Lower lobe of right lung (tissue), 2 donors: ENCODE measurements around the gene ARGLU1. TPM values are rescaled to one million over a fixed set of nuclear protein-coding genes. Genes with fewer than 3 reads are reported as not detected.

Experiments
- ATAC-seq, 2 donors: fragments of 200-7000 bp; cut with Tn5 transposase; one replicate each; pipeline ENCODE4 v1.9.1; 2020 to 2022; ENCODE audit warnings: mild to moderate bottlenecking in 2 of 2, moderate library complexity in 2 of 2
- DNase-seq: peaks from one replicate; pipeline ENCODE4 v3.0.0-alpha.2; 2020
- H3K27ac ChIP-seq: fragments of 200-600 bp; one replicate; pipeline ENCODE4 v1.8.0; 2022
- H3K27me3 ChIP-seq: fragments of 200-600 bp; one replicate; pipeline ENCODE4 v1.8.0; 2022; ENCODE audit warnings: low read depth
- H3K36me3 ChIP-seq: fragments of 200-600 bp; one replicate; pipeline ENCODE4 v1.8.0; 2022; ENCODE audit warnings: mild to moderate bottlenecking
- H3K4me1 ChIP-seq: fragments of 200-600 bp; one replicate; pipeline ENCODE4 v1.8.0; 2022
- H3K4me3 ChIP-seq: fragments of 200-600 bp; one replicate; pipeline ENCODE4 v1.8.0; 2022; ENCODE audit warnings: mild to moderate bottlenecking
- H3K9me3 ChIP-seq: fragments of 200-600 bp; one replicate; pipeline ENCODE4 v1.8.0; 2022
- CTCF ChIP-seq: fragments of 200-600 bp; IDR thresholded peaks from one replicate; pipeline ENCODE4 v1.8.0; 2022; ENCODE audit warnings: antibody characterized with exemption, mild to moderate bottlenecking
- intact Hi-C: fragments of 100-400 bp; cut with DNase I; formaldehyde crosslinking; loops from one replicate; pipeline ENCODE4 v1.11.0; 2022
- total RNA-seq: library from RNA; stranded (reverse); fragmentation: NEBNext Ultra II Directional; extraction: Animal tissue kit (Norgen Biotek cat#: 25700); gene quantifications from one replicate; pipeline ENCODE4 v1.2.1, GENCODE V29; 2021
- donor health status: DM: no; HTN: yes; CAD: no; lungs with severe emphysema.

ARGLU1 gene
- total RNA-seq, 1 donor from 2014 or later = 108 TPM

- H3K36me3 ChIP-seq = peaks cover 81% of the 10 kb centered on the region
- TF ChIP-seq CTCF = no peak
- peaks cover 32% of the 10 kb centered on the region for H3K4me1 ChIP-seq
- no peak overlapping the region for H3K27ac ChIP-seq
- no peak for ATAC-seq
- DNase-seq = no peak
- intact Hi-C loops = no loop called here
- H3K27me3 ChIP-seq = no peaks in the 10 kb centered on the region
- H3K9me3 ChIP-seq = no peaks in the 10 kb centered on the region
- H3K4me3 ChIP-seq = peak overlapping the region; percentile 2
These were observed 12.2 kb downstream of the ARGLU1 start for GRCh38 chr13:106555631-106556328.

DNA sequence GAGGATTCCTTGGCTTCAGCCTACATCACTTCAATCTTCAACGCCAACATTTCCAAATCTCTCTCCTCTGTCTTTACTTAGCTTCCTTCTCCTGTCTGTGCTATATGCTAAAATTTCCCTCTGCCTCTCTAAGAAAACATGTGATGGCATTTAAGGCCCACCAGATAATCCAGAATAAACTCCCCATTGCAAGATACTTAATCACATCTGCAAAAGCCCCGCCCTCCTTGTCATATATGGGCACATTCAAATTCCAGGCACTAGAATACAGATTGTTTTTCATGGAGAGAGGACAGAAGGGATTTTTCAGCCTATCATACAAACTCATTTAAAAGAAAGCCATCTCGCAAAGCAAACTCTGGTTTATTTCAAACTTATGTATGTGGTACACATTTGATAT lies 16.2 kb downstream of the ARGLU1 start:
- Histone ChIP-seq H3K4me3 (no peak overlapping the region), H3K9me3 (no peaks in the 10 kb centered on the region), H3K4me1 (peaks cover 23% of the 10 kb centered on the region), H3K27ac (no peak overlapping the region), H3K36me3 (peaks cover 70% of the 10 kb centered on the region), H3K27me3 (no peaks in the 10 kb centered on the region)
- intact Hi-C loops = no loop called here
- TF ChIP-seq CTCF = no peak
- no peak for ATAC-seq
- DNase-seq = no peak

- Histone ChIP-seq H3K9me3 (no peaks in the 10 kb centered on the region), H3K4me3 (no peak overlapping the region), H3K27me3 (no peaks in the 10 kb centered on the region), H3K36me3 (peaks cover 66% of the 10 kb centered on the region), H3K4me1 (peaks cover 23% of the 10 kb centered on the region), H3K27ac (no peak overlapping the region)
- DNase-seq (no peak), ATAC-seq (no peak)
- intact Hi-C loops = no loop called here
- no peak for TF ChIP-seq CTCF
These were observed 16.6 kb downstream of the ARGLU1 start for GRCh38 chr13:106551350-106551749.

GRCh38 chr13:106550570-106551135 lies 17.3 kb downstream of the ARGLU1 start:
- DNase-seq = no peak
- intact Hi-C loops = no loop called here
- Histone ChIP-seq H3K27me3 (no peaks in the 10 kb centered on the region), H3K4me3 (no peak overlapping the region), H3K9me3 (no peaks in the 10 kb centered on the region), H3K27ac (no peak overlapping the region), H3K36me3 (peaks cover 59% of the 10 kb centered on the region), H3K4me1 (peaks cover 23% of the 10 kb centered on the region)
- no peak for TF ChIP-seq CTCF
- ATAC-seq = no peak

- Histone ChIP-seq H3K4me1 (peaks cover 23% of the 10 kb centered on the region), H3K27me3 (no peaks in the 10 kb centered on the region), H3K27ac (no peak overlapping the region), H3K36me3 (peaks cover 44% of the 10 kb centered on the region), H3K4me3 (no peak overlapping the region), H3K9me3 (no peaks in the 10 kb centered on the region)
- no peak for DNase-seq
- TF ChIP-seq CTCF = no peak
- intact Hi-C loops = no loop called here
- ATAC-seq = no peak
These were observed 19.8 kb downstream of the ARGLU1 start for GRCh38 chr13:106548064-106548696.
